Kidney epithelial cell (primary cell): ENCODE data around the gene APOC3. TPM values are rescaled to one million over a fixed set of nuclear protein-coding genes. Genes with fewer than 3 reads are reported as not detected.

Experiments used
- DNase-seq: peaks from one replicate; pipeline ENCODE4 v3.0.0-alpha.2; 2010; ENCODE audit warnings: low read depth
- H3K27me3 ChIP-seq: 2 replicates; pipeline ENCODE4 v1.6.0; 2011; ENCODE audit warnings: low read length; ENCODE audit not compliant: control insufficient read depth, insufficient read depth
- H3K36me3 ChIP-seq: 2 replicates; pipeline ENCODE4 v1.5.1; 2011; ENCODE audit warnings: low read length; ENCODE audit not compliant: control insufficient read depth, insufficient read depth
- H3K4me3 ChIP-seq: 2 replicates; pipeline ENCODE4 v1.5.1; 2011; ENCODE audit warnings: low read depth, mild to moderate bottlenecking, control low read depth, low read length
- total RNA-seq: library from RNA; depleted of rRNA; stranded (reverse); fragments of >200 nt; gene quantifications from 2 replicates; pipeline ENCODE4 v1.2.3, GENCODE V29; 2015
- TF ChIP-seq, protein P1 (sequence below): IDR thresholded peaks from 2 replicates; pipeline ENCODE4 v1.5.1; 2011; ENCODE audit warnings: mild to moderate bottlenecking, moderate library complexity, low read length, control low read depth, inconsistent platforms; ENCODE audit not compliant: insufficient read depth, poor library complexity, severe bottlenecking

APOC3 gene
- total RNA-seq, 1 donor from 2014 or later = not detected

DNA sequence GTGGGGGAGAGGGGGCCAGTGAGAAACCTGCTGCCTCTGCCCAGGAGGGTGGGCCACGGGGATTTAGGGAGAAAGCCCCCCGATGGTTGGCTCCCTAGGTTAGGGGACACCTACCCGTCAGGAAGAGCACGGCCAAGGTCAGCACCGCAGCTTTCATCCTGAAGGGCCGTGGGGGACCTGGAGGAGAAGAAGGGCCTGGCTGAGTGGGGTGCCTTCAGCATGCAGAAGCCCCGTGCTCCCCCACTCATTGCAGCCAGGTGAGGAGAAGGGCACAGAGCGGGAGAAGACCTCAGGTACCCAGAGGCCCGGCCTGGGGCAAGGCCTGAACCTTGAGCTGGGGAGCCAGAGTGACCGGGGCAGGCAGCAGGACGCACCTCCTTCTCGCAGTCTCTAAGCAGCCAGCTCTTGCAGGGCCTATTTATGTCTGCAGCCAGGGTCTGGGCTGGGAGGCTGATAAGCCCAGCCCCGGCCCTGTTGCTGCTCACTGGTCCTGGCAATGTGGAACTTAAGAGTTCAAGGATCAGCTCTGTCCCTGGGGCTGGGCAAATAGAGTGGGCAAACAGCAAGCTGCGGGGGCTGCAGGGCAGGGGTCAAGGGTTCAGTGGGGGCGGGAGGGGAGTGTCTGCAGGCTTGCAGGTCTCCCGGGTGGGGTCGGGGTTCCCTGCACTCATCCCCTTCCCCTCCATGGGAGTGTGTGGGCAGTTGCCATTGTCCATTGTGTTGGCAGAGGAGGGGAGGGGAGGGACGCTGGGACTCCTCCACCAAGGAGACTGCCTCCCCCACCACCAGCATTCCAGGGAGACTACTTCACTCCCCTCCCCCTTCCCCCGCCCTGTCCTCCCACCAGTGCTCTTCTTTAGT, 7.8 kb downstream of the APOC3 start, which contains the start of gene APOA1:
Gene APOA1 (minus strand): TSS at position 392 of the 861 bp plus-strand sequence. CDS start 235 bp downstream, at position 157.
- H3K4me3 ChIP-seq = no peak within 1 kb of the TSS
- no peak for DNase-seq

DNA sequence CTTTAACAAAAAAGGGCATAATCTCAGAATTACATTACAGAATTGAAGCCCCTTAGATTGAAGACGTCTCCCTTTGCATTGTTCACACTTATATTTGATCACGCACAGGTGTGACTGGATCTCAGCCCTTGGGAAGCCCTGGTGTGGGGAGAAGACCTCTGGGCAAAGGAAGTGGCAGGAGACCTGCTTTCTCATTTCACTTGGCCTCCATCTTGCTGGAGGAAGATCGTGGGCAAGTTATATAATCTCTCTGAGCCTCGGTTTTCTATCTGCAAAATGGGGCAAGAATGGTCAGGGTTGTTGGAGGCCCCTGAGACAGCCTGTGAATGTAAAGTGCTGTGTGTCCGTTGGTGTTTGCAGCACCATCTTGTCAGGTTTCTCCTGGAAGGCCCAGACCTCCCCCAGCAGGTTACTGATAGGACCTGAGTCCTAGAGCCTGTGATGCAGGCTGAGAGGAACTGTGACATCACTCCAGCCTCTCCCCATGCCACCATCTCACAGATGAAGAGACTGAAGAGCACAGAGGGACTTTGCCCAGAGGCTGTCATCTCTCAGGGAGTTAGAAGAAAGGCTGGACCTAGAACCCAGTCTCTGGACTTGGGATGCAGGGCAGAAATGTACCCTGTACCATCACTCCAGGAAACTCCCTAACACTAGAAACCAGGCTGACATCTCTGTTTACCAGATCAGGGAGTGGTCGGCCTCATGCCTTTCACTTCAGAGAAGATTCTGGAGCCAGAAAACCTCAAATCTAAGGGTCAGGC, 8.8 kb downstream of the APOC3 start:
- Histone ChIP-seq H3K4me3 (no peak overlapping the region), H3K27me3 (no peaks in the 10 kb centered on the region), H3K36me3 (no peaks in the 10 kb centered on the region)
- TF ChIP-seq, protein P1, sequence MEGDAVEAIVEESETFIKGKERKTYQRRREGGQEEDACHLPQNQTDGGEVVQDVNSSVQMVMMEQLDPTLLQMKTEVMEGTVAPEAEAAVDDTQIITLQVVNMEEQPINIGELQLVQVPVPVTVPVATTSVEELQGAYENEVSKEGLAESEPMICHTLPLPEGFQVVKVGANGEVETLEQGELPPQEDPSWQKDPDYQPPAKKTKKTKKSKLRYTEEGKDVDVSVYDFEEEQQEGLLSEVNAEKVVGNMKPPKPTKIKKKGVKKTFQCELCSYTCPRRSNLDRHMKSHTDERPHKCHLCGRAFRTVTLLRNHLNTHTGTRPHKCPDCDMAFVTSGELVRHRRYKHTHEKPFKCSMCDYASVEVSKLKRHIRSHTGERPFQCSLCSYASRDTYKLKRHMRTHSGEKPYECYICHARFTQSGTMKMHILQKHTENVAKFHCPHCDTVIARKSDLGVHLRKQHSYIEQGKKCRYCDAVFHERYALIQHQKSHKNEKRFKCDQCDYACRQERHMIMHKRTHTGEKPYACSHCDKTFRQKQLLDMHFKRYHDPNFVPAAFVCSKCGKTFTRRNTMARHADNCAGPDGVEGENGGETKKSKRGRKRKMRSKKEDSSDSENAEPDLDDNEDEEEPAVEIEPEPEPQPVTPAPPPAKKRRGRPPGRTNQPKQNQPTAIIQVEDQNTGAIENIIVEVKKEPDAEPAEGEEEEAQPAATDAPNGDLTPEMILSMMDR = no peak
- no peak for DNase-seq

More for the DNA sequence above, 7.8 kb downstream of the APOC3 start, which contains the start of gene APOA1:
- no peaks in the 10 kb centered on the region for H3K27me3 ChIP-seq
- H3K36me3 ChIP-seq = no peaks in the 10 kb centered on the region
- TF ChIP-seq, protein P1 = no peak

DNA sequence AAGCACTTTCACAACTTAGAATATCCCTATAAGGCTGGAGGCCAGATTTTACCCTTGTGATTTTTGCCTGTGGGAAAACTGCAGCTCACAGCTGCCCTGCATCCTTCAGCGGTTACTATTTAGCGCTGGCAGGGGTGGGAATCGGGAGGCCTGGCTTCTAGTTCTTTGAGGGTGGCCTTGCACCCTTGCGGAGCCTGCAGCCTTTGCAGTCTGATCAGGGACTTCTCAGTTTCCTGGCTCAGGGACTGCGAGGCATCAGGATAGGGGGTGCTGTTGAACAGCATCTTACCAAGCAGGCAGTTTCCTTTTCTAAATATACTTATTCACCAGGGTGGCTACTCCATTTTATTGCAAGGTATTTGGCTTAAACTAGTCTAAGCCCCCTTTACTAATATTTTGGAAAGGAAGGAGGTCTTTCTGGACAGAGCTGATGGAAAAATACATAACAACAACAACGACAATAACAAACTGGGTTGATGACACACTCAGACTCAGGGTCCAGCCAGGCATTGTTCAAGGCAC, 10.6 kb downstream of the APOC3 start:
- no peak for DNase-seq
- Histone ChIP-seq H3K4me3 (no peak overlapping the region), H3K36me3 (peaks cover 2% of the 10 kb centered on the region), H3K27me3 (no peaks in the 10 kb centered on the region)
- TF ChIP-seq, protein P1 = no peak

DNA sequence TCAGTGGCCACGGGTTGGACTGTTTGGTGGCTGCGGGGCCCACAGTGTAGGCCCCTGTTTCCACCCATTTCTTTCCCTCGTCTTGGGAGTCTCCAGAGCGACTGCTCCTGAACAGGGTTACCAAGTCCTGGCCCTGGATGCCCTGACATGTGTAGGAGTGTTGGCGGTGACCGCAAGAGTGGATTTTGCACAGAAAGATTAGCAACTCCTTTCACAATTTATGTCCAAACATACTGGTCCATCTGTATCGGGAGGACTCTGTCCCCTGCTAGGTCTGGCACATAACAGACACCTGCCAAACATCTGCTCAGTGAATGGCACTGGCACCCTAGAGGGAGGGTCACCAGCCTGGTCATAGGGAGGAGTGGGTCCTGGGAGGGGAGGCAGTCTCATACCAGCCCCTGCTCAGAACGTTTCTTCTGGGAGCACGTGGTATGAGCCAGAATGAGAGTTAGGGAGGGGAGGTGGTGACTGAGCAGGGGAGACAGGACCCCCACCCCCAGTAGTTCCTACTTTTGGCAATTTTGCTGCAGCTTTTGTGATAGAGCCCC, 11.1 kb downstream of the APOC3 start:
- Histone ChIP-seq H3K27me3 (no peaks in the 10 kb centered on the region), H3K36me3 (peaks cover 2% of the 10 kb centered on the region), H3K4me3 (no peak overlapping the region)
- DNase-seq = no peak
- TF ChIP-seq, protein P1 = no peak

DNA sequence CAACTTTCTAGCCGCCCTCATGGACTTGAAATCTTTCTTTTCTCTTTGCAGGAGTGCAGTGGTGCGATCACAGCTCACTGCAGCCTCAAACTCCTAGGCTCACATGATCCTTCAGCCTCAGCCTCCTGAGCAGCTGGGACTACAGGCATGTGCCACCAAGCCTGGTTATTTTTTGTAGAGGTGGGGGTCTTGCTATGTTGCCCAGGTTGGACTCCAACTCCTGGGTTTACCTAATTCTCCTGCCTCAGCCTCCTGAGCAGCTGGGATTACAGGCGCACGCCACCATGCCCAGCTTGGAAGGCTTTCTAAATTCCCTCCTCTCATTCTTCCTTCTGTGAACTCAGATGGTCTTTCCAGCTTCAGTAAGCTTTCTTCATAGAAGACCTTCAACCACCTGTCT, 12.4 kb downstream of the APOC3 start:
- Histone ChIP-seq H3K27me3 (no peaks in the 10 kb centered on the region), H3K4me3 (no peak overlapping the region), H3K36me3 (peaks cover 2% of the 10 kb centered on the region)
- TF ChIP-seq, protein P1 = no peak
- no peak for DNase-seq
